Measurements from ENCODE around the gene SLC25A12.
"Not testable (repeated sequence)": the region's sequence is repeated elsewhere in the genome, so short reads cannot be mapped to it uniquely, and the experiment has no call there.

Gene SLC25A12

GRCh38 chr2:171788316-171788993, 105.6 kb downstream of the SLC25A12 start:
- no peak for DNase-seq

GRCh38 chr2:171787333-171788072, 106.5 kb downstream of the SLC25A12 start:
- no peak for DNase-seq

GRCh38 chr2:171785450-171785849, 108.6 kb downstream of the SLC25A12 start:
- no peak for DNase-seq

- no peak for DNase-seq
These were observed 115.5 kb downstream of the SLC25A12 start for GRCh38 chr2:171778515-171778914.

GRCh38 chr2:171774581-171774980, 119.5 kb downstream of the SLC25A12 start:
- DNase-seq, result not testable (repeated sequence)

- no peak for DNase-seq
These were observed 121.7 kb downstream of the SLC25A12 start for GRCh38 chr2:171772373-171772772.

- DNase-seq, result no peak
These were observed 122.6 kb downstream of the SLC25A12 start for GRCh38 chr2:171771463-171771862.

- DNase-seq, result no peak
These were observed 130.4 kb downstream of the SLC25A12 start for GRCh38 chr2:171763602-171764001.

GRCh38 chr2:171762879-171763573, 131.0 kb downstream of the SLC25A12 start:
- no peak for DNase-seq

- not testable (repeated sequence) for DNase-seq
These were observed 132.9 kb downstream of the SLC25A12 start for GRCh38 chr2:171761176-171761575.

GRCh38 chr2:171758762-171759161, 135.3 kb downstream of the SLC25A12 start:
- DNase-seq, result not testable (repeated sequence)

GRCh38 chr2:171754254-171754939, 139.6 kb downstream of the SLC25A12 start:
- no peak for DNase-seq

GRCh38 chr2:171747371-171747770, 146.7 kb downstream of the SLC25A12 start:
- DNase-seq, result no peak

GRCh38 chr2:171745806-171746205, 148.2 kb downstream of the SLC25A12 start:
- DNase-seq, result no peak

- no peak for DNase-seq
These were observed 148.9 kb downstream of the SLC25A12 start for GRCh38 chr2:171745141-171745540.

GRCh38 chr2:171742760-171743159, 151.3 kb downstream of the SLC25A12 start:
- no peak for DNase-seq

GRCh38 chr2:171741189-171741588, 152.9 kb downstream of the SLC25A12 start:
- DNase-seq, result no peak

- DNase-seq, result no peak
These were observed 157.9 kb downstream of the SLC25A12 start for GRCh38 chr2:171735991-171736710.

Measured in hippocampal formation (tissue), 2 donors.